Measurements from ENCODE around the gene BICC1.

Gene BICC1

DNA sequence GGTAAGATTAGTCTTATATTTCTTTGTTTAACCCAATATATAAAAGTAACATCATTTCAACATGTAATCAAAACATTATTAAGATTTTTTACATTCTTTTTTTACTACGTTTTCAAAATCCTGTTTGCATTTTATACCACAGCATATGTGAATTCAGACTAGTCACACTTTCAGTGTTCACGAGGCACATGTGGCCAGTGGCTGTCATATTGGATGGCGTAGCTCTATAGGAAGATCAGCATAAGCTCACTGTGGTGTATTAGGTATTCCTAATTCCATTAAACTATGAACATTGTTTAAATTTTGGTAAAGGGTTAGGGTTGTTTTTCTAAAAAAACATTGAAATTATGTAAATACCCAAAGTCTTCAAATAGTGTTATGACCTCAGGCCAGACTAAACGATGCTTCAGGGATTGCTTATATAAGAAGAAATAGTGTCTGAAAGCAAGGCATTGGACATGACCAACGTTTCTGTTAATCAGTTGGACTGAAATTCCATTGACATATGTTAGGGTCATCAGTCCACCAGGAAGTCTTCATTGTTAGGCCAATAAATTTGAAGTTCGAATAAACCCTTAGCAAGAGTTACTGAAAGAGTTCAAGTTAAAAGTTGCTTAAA lies 97.0 kb downstream of the BICC1 start:
- DNase-seq = no peak

DNA sequence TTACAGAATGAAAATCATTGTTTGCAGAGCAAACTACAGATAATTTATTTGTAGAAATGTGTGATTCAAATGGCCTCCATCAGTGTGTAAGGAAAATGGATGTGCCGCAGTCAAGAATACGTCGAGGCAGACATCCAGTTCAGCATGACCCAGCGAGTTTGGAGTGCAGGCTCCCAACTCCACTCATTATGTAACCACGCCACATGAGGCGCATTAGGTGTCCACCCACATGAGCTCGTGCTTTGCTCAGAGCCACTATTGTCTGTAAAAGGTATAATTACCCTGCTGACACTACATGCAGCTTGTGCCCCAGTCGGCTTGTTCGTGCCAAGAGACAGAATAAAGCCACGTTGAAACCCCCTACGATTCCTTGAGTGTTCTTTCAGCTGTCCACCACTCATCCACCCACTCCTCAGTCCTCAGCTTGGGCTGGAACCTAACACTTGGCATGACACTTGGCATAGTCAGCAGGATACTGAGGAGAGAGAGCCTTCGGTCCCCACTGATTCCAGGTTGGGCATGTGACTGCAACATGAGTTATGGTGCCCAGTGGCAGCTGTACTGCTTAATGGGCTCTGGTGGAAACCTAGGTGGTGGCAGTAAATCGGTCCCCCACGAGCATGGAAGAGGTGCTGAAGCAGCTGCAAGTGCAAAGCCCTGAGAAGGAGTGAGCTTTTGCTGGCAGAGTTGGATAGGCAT lies 102.7 kb downstream of the BICC1 start:
- DNase-seq = no peak

DNA sequence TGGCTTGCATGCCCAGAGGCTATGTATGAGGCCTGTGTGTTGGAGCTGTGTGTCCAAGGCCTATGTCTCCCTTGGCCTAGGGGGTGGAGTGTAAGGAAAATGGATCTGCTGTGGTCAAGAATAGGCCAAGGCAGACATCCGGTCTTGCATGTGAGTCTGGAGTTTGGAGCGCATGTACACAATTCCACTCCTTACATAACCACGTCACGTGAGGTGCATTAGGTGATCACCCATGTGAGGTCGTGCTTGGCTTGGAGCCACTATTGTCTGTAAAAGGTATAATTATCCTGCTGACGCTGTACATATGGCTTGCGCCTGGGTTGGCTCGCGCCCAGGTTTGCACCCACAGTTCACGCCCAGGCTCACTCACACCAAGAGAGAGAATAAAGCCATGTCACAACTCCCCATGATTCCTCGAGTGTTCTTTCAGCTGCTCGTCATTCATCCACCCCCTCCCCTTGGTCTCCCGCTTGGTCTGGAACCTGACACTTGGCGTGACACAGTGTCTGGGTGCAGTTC lies 105.5 kb downstream of the BICC1 start:
- no peak for DNase-seq

DNA sequence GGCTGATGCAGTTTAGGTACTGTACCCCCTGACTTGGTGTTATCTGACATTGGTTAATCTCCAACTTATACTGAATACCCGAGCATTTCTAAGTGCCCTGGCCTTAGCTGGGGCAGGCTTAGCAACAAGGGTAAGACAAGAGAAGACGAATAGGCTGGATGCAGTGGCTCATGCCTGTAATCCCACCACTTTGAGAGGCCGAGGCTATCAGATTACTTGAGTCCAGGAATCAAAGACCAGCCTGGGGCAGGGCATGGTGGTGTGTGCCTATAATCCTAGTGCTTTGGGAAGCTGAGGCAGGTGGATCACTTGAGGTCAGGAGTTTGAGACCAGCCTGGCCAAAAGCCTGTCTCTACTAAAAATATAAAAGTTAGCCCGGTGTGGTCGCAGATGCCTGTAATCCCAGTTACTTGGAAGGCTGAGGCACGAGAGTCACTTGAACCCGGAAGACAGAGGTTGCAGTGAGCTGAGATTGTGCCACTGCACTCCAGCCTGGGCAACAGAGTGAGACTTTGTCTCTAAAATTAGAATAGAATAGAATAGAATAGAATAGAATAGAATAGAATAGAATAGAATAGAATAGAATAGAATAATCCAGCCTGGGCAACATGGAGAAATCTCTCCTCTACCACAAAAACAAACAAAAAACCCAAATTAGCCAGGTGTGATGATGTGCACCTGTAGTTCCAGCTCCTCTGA lies 108.9 kb downstream of the BICC1 start:
- DNase-seq = no peak

DNA sequence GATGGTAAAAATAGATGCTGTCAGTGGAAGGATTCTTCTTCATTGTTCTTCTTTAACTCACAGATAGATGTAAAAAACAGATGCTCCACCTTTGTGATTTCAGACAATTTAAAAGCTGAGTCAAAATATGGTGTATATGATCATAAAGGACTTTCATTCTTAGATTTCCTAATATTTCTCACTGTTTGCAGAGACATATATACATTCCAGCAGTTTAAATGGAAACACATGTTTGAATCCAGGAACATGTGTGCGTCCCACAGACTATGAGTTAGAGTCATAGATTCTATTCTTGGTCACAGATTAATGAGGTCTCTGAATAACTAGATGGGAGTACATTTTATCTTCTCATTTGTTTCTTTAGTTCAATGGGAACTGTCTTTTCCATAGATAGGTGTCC lies 109.6 kb downstream of the BICC1 start:
- no peak for DNase-seq

DNA sequence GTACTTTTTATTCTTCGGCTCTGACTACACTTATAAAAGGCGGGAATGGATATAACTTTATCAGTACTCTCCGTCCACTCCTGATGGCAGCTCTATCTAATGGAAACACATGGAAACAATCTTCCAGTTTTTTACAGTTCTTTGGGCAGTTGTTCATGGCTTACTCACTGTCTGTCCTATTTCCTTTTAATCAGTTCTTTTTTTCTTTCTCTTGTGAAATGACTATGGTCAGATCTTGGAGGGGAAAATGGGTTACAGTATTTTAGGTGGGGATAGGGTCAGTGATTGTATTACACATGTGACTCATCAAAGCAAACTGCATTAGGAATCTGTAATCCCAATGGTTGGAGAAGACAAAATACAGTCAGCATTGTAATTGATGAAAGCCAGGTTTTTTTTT lies 112.4 kb downstream of the BICC1 start:
- DNase-seq = no peak

DNA sequence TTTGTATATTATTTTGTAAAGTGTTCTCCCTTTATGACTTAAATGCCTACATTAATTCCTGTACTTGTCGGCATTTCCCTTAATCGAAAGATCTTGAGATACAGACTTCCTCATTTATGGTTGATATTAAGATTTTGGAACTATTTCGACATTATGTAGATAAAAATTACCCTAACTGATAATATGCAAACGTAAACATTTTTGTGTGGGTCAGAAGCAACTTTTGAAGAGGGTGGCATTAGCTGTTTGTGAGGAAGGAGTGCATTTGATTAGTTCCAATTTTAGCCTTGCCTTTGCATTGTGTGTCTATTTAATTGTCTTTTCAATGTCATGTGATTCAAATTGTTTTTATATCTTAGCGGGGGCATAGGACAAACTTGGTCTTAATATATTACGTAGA lies 114.7 kb downstream of the BICC1 start:
- no peak for DNase-seq

DNA sequence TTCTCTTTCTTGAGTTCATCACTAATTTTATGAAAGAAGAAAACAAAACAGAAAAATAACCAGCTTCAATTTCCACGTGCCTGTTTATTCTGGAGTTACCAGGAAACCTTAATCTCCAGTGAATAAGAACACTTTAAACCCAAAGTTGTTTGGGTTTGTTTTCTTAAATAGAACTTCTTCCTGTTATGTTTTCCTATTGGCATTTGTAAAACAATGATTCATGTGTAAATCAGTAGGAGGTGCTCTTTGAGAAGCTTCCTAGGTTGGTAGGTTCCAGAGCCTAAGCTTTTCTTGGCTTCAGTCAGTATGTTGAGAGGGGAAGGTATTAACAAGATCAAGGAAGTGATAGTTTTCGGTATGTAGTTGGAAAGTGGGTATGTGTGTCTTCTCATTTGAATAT lies 119.0 kb downstream of the BICC1 start:
- no peak for DNase-seq

DNA sequence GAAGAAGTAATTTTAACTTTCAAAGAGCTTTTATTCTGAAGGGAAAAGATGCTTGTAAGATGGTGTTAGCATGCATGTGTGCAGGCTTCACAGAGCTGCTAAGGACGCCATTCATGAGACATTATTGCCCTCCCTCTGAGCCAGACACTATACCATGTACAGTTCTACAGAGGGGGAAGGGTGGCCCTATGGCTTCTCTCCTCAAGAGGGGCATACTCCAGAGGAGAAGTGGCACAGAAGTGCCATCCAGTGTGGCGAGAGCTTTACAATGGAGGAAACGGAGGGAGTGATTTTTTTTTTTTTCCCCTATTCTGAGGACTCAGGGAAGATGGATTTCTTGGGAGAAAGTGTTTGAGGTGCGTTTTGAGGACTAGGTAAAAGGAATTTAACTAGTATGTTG lies 119.5 kb downstream of the BICC1 start:
- DNase-seq = no peak

DNA sequence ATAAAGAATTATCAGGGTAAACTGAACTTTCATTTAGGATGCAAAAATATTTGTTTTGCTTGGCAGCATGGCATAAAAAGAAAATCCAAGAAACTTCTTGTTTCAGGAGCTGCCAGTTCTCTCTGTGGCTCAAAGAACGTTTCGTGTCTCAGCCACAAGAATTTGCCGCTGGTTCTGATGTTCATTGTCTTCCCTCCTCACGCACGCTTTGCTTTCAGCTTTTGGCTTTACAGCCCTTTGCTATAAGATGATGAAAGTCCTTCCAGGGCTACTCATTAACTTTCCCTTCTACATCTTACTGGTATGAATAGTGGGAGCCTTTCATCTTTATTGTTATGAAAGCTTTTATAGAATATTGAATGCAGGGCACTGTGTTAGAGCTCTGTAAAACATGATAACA lies 124.7 kb downstream of the BICC1 start:
- no peak for DNase-seq

DNA sequence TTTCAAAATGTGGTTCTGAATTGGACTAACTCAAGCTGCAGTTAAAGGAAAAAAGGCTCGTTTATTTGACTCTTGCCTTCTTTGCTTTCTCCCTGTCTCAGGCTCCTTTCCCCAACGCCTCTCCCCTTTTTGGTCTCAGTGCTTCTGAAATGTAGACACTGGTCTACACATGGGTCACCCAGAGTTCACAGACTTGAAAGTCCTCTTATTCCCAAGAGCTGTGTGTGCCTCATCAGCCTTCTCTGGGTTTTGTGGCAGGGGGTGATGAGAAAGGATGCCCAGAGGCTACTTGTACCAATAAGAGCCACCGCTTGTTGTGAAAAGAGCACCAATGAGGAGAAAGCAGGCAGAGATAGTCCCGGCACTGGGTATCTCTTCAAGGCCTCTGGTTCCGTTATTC lies 125.7 kb downstream of the BICC1 start:
- no peak for DNase-seq

DNA sequence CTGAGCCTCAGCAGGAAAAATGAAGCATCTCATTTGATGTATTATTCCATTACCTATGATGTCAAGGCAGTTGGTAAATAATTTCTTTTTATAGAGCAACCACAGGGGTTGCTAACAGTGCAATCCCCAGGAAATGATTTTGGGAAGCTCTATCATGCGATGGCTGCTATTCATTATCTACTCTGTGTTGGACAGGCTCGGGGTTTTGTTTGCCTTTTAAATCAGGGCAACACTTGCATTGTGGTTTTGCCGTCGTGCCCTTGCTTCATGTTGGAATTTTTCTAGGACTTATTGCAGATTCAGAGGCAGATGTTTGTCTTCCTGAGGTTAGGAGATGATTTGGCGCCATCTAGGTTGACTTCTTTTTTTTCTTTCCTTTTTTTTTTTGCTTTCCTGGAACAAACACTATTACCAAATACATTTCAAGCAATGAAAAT lies 128.4 kb downstream of the BICC1 start:
- DNase-seq = peak; percentile 7

DNA sequence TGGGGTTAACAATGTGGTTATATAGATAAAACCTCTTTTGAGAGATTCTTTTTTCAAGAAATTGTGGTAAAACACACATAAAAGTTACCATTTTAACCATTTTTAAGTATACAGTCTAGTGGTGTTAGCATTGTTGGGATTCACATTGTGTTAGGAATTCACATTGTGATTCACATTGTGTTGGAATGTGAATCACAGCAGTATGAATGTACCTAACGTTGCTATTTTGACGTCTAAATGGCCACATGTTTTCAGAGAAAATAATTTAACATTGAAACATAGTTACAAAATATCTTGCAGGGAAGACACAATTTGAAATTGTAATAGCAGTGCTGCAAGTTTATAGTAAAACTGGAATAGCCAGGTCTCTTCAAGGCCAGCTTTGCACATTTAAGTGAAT lies 129.0 kb downstream of the BICC1 start:
- DNase-seq = no peak

DNA sequence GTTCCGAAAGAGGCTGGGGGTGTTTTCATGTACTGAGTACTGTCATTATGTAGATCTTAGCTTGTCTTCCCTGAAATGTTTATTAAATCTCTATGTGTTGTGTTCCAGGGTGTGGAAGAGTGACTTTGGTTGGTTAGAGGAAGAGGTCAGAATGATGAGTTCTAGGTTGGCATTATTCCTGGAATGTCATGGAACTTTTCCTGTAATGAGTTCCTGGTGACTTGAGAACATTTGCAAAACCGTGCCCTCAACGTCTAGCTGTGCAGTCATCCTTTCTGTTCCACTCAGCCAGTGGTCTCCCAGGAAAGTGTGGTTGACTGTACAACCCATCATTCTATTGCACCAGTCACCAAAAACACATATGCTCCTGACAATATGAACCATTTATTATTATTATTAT lies 129.6 kb downstream of the BICC1 start:
- no peak for DNase-seq

DNA sequence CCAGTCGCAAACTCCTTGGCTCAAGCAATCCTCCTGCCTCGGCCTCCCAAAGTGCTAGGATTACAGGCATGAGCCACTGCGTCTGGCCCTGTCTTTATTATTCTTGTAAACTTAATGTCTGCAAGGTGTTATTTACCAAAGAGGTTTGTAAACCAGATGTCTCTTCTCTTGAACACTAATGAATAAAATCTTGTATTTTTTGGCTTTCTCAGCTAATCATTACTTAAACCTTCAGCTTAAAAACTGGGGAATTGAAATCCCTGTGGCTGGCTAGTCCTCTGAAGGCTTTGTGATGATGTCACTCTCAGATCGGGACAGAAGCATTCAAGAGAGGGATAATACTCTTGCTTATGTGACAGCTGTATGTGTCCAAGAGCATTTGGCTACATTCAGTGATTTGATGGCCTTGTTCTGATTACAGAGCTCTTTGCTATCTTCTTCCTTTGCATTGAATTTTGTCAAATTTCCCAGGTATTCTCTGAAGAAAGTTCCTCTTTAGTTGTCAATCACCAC lies 130.3 kb downstream of the BICC1 start:
- DNase-seq = no peak

DNA sequence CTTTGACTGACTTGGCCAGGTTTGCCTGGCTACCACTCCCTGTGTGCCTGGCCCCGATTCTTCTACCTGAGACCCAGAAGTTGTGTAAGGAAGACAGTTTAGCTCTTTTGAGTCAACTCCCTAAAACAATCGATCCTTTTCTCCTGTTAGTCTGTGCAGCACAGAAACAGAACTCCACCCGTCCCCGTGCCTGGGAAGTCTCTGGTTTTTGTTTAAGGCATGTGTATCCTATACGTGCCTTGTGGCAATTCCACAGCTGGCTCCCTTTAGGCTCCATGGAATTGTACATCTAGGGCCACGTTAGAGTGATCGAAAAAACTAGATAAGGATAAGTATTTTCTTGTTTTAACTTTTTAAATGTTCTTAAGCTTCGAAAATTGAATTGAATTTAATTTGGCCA lies 131.6 kb downstream of the BICC1 start:
- no peak for DNase-seq

DNA sequence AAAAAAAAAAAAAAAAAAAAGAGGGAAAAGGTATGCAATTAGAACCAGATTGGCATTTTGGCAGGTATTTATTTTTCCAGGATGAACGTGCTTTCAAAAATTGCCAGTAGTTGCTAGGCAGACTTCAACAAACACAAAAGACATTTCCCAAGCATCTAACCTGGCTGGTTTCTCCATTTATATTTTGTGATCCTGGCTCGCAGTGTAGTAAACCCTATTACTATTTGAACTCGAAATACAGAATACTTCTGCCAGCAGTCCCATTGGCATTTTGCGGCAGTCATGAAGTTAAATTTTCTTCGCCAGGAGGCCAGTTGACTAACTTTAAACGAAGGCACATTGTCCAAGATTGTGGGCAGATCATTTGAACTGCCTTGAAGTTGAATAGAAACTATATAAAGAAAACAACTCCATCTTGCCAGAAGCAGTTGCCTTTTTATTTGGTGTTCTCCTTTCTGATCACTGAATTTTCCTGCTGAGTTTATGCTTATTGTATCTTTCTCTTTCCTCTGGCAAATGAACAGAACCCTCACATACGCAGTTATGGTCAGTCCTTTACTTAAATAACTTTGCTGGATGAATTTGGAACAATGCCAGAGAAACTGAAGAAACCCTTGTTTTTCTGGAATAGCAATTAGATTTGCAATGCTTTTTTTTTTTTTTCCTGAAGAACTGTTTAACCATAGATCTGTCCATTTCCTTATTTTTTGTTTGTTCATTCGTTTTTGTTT lies 132.9 kb downstream of the BICC1 start:
- DNase-seq = no peak

DNA sequence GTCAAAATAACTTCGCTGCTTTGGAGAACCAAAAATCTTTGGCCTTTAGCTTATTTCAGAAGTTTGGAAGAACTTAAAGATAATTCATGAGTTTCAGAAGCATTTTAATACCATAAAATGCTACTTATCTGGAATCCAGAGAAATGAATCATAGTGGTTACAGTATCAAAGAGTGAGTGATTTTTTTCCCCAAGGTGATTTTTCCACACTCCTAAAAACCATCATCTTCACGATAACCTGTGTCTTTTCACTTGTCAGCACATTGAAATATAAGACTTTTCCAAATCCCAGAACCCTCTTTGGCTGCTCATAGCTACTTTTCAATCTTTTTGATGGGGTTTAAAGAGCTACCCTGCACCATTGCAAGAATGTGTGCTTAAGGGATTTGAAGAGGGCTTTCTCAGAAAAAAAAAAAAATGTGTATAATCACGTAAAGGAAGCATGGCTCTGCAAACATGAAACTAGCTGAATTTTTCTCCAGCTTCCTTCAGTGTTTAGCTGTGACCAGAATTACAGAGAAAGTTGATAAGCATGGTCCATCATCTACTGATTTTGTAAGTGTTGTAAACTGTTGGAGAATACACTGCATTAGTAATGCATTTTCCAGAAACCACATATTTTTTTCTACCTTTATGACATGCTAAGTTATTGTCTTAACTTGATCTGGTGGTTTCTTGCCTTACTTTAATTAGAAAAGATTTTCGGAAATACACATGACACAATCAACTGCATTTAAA lies 134.9 kb downstream of the BICC1 start:
- DNase-seq = no peak

DNA sequence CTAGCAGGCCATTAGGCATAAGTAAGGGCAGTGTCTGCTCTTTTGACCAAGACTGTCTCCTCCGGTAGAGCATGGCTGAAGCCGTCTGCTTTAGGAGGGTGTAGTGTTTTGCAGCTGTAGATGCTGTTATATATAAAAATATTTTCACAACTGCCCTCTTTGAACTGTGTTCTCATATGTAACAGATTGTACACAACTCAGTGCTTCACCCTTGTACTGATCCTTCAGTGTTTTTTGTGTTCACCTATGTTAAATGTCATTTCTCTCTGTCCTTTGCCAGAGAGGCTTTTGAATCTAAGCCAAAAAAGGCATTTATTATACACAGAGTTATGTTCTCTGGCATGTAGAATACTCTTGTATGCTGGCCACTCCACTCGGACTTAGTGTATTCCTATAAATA lies 135.5 kb downstream of the BICC1 start:
- no peak for DNase-seq

DNA sequence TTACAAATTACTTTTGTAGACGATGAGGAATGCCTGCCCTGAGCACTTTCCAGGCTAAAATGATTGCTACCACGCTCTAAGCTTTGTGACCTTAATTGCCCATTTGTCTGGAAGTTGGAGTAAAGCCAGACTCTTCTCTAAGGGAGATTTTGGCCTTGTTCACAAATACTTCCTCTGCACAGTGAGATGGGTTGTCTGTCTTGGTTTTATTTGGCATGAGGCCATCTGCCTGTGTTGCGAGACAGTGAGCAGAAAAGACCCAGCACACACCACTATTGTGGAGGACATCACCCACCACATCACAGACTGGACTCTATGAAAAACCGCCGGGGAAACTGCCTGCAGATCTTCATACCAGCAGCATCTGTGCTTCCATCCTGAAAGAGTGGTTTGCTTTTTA lies 138.4 kb downstream of the BICC1 start:
- no peak for DNase-seq

DNA sequence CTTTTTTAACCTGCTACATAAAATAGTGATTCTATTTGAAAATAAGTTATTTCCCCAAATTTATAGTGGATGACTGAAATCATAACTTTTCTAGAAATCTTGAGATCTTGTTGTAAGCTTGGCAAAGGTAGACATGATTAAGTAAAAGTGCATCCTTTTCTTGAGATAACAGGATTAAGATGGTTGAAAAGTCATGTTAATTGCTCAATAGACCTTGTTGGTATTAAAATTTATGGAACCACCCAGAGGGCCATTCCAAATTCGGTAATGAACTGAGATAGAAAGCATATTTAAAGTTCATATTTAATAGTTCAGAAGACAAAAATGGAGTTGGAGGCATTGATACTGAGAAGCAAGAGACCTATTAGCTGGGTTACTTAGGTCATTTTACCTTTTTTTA lies 139.1 kb downstream of the BICC1 start:
- no peak for DNase-seq

DNA sequence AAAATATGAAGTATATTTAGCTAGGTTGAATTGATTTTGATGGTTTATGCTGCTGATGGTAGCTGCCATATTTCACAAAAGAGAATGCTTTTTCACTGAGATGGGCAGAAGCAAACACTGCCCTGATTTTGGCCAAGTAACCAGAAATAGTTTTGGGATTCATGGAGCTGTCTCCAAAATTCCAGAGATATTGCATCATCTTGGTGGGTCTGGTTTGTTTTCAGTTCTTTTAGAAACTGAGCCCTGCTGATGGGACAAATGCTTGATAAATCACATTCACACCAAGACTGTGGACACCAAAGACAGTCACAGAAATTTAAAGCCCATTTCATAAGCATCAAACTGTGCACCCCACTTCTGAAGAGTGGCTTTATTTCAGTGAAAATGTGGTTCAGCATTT lies 140.5 kb downstream of the BICC1 start:
- DNase-seq = no peak
